Chondrocyte (in vitro differentiated cells): ENCODE results near the gene ILKAP. TPM values are rescaled to one million over a fixed set of nuclear protein-coding genes. Genes with fewer than 3 reads are reported as not detected.
A peak's percentile ranks its signal among the peaks of the same experiment; 100 is the strongest.

ENCODE experiments used
- DNase-seq: peaks from one replicate; pipeline ENCODE4 v3.0.0; 2021; ENCODE audit warnings: mixed read lengths, low spot score
- H3K27ac Mint-ChIP-seq: one replicate; pipeline ENCODE4 v1.8.0; 2021; ENCODE audit warnings: mild to moderate bottlenecking, moderate library complexity, mixed read lengths; ENCODE audit not compliant: unreplicated experiment
- H3K27me3 Mint-ChIP-seq: 2 replicates; pipeline ENCODE4 v1.8.0; 2021; ENCODE audit warnings: low read depth, mixed read lengths
- H3K36me3 Mint-ChIP-seq: 2 replicates; pipeline ENCODE4 v1.8.0; 2021; ENCODE audit warnings: low read depth, mixed read lengths
- H3K4me1 Mint-ChIP-seq: 2 replicates; pipeline ENCODE4 v1.8.0; 2021; ENCODE audit warnings: low read depth, mild to moderate bottlenecking, mixed read lengths
- H3K4me3 Mint-ChIP-seq: one replicate; pipeline ENCODE4 v1.8.0; 2021; ENCODE audit warnings: mild to moderate bottlenecking, moderate library complexity, mixed read lengths; ENCODE audit not compliant: unreplicated experiment
- H3K9me3 Mint-ChIP-seq: 2 replicates; pipeline ENCODE4 v1.8.0; 2021; ENCODE audit warnings: low read depth, mixed read lengths
- CTCF ChIP-seq: fragments of 200-600 bp; sonication (generic); IDR thresholded peaks from 2 replicates; pipeline ENCODE4 v1.5.0; 2021; ENCODE audit warnings: antibody characterized with exemption, mild to moderate bottlenecking, moderate library complexity
- total RNA-seq: library from RNA; stranded (reverse); gene quantifications from 3 replicates; pipeline ENCODE4 v1.2.1, GENCODE V29; 2021

ILKAP gene
- total RNA-seq, 1 donor from 2014 or later: 24.9 TPM

- H3K4me1 Mint-ChIP-seq: no peaks in the 10 kb centered on the region
- H3K27ac Mint-ChIP-seq: no peak overlapping the region
- no peak for TF ChIP-seq CTCF
- peak; percentile 90 for DNase-seq
- no peaks in the 10 kb centered on the region for H3K9me3 Mint-ChIP-seq
- H3K27me3 Mint-ChIP-seq: no peaks in the 10 kb centered on the region
- H3K36me3 Mint-ChIP-seq: no peaks in the 10 kb centered on the region
- H3K4me3 Mint-ChIP-seq: no peak overlapping the region
These were observed 74.9 kb downstream of the ILKAP start for GRCh38 chr2:238128534-238129001.

- TF ChIP-seq CTCF: no peak
- Mint-ChIP-seq H3K4me1 (no peaks in the 10 kb centered on the region), H3K4me3 (no peak overlapping the region), H3K27me3 (no peaks in the 10 kb centered on the region), H3K27ac (no peak overlapping the region), H3K9me3 (no peaks in the 10 kb centered on the region), H3K36me3 (no peaks in the 10 kb centered on the region)
- DNase-seq: peak; percentile 77
These were observed 75.4 kb downstream of the ILKAP start for GRCh38 chr2:238128061-238128440.

- DNase-seq: peak; percentile 79
- Mint-ChIP-seq H3K9me3 (no peaks in the 10 kb centered on the region), H3K27ac (no peak overlapping the region), H3K4me3 (no peak overlapping the region), H3K27me3 (no peaks in the 10 kb centered on the region), H3K36me3 (no peaks in the 10 kb centered on the region), H3K4me1 (no peaks in the 10 kb centered on the region)
- TF ChIP-seq CTCF: no peak
These were observed 76.1 kb downstream of the ILKAP start for GRCh38 chr2:238127165-238128060.

GRCh38 chr2:238126775-238127164 is 76.7 kb downstream of the ILKAP start:
- Mint-ChIP-seq H3K27me3 (no peaks in the 10 kb centered on the region), H3K4me1 (no peaks in the 10 kb centered on the region), H3K9me3 (no peaks in the 10 kb centered on the region), H3K4me3 (no peak overlapping the region), H3K36me3 (no peaks in the 10 kb centered on the region), H3K27ac (no peak overlapping the region)
- no peak for TF ChIP-seq CTCF
- no peak for DNase-seq

- no peaks in the 10 kb centered on the region for H3K9me3 Mint-ChIP-seq
- H3K36me3 Mint-ChIP-seq: no peaks in the 10 kb centered on the region
- no peak for TF ChIP-seq CTCF
- no peak overlapping the region for H3K27ac Mint-ChIP-seq
- DNase-seq: no peak
- H3K4me3 Mint-ChIP-seq: no peak overlapping the region
- no peaks in the 10 kb centered on the region for H3K27me3 Mint-ChIP-seq
- no peaks in the 10 kb centered on the region for H3K4me1 Mint-ChIP-seq
These were observed 77.2 kb downstream of the ILKAP start for GRCh38 chr2:238126338-238126737.
